Measurements from ENCODE around the gene GPRIN2. TPM values are rescaled to one million over a fixed set of nuclear protein-coding genes. Genes with fewer than 3 reads are reported as not detected.

GPRIN2 gene
- total RNA-seq, 1 experiment from 2014 or later, result 3.1 TPM

- no peaks in the 10 kb centered on the region for H3F3A ChIP-seq (ENCODE audit: low read length, unreplicated experiment)
- H3K27me3 ChIP-seq (ENCODE audit: low read length), result no peaks in the 10 kb centered on the region
- H3K4me2 ChIP-seq (ENCODE audit: low read length), result no peak overlapping the region
- H3K9me3 ChIP-seq (ENCODE audit: low read length), result no peaks in the 10 kb centered on the region
- H3K36me3 ChIP-seq (ENCODE audit: low read depth, low read length), result no peaks in the 10 kb centered on the region
- H3K4me3 ChIP-seq (ENCODE audit: low read length), result no peak overlapping the region
- POLR2A ChIA-PET (ENCODE audit: unreplicated experiment), result no interaction called here
- DNase-seq (no peak), ATAC-seq (no peak)
- H3K4me1 ChIP-seq (ENCODE audit: insufficient read depth, low read length), result peaks cover 8% of the 10 kb centered on the region; the same call in 1 of the 2 replicates
- BruUV-seq (replicated peaks), result no TSS peak
- no peak overlapping the region for H3K27ac ChIP-seq (ENCODE audit: low read length)
- no peak for TF ChIP-seq CTCF (conservative IDR thresholded peaks at IDR 0.05; ENCODE audit: low read depth, low read length)
- no peak for TF ChIP-seq EZH2phosphoT487 (IDR thresholded peaks at IDR 0.05; ENCODE audit: borderline replicate concordance, low read length)
- no peak for TF ChIP-seq EZH2 (IDR thresholded peaks at IDR 0.05; ENCODE audit: low read length, unreplicated experiment)
- no peak overlapping the region for H3K9ac ChIP-seq (ENCODE audit: low read length)
- intact Hi-C loops (cut with micrococcal nuclease), result no loop called here
- H3K9me2 ChIP-seq (replicated peaks; ENCODE audit: low read length), result no peaks in the 10 kb centered on the region
- no peak overlapping the region for H2AFZ ChIP-seq (ENCODE audit: low read length)
- H3K79me2 ChIP-seq (ENCODE audit: low read length), result no peaks in the 10 kb centered on the region
- no peaks in the 10 kb centered on the region for H4K20me1 ChIP-seq (ENCODE audit: low read length)
- CTCF ChIA-PET, result no interaction called here
Observed at GRCh38 chr10:46550795-46551700, 5.4 kb downstream of the GPRIN2 start.

GRCh38 chr10:46550076-46550790 is 6.2 kb downstream of the GPRIN2 start:
- CTCF ChIA-PET, result no interaction called here
- no TSS peak for BruUV-seq (replicated peaks)
- peaks cover 10% of the 10 kb centered on the region for H3K4me1 ChIP-seq (ENCODE audit: insufficient read depth, low read length)
- H3K9me3 ChIP-seq (ENCODE audit: low read length), result no peaks in the 10 kb centered on the region
- DNase-seq, result no peak
- no peaks in the 10 kb centered on the region for H3K9me2 ChIP-seq (replicated peaks; ENCODE audit: low read length)
- H2AFZ ChIP-seq (ENCODE audit: low read length), result no peak overlapping the region
- no peak overlapping the region for H3K4me3 ChIP-seq (ENCODE audit: low read length)
- POLR2A ChIA-PET (ENCODE audit: unreplicated experiment), result no interaction called here
- no peak overlapping the region for H3K4me2 ChIP-seq (ENCODE audit: low read length)
- no peaks in the 10 kb centered on the region for H3K79me2 ChIP-seq (ENCODE audit: low read length)
- H3F3A ChIP-seq (ENCODE audit: low read length, unreplicated experiment), result no peaks in the 10 kb centered on the region
- intact Hi-C loops (cut with micrococcal nuclease), result no loop called here
- no peak overlapping the region for H3K27ac ChIP-seq (ENCODE audit: low read length)
- ATAC-seq, result no peak
- H4K20me1 ChIP-seq (ENCODE audit: low read length), result no peaks in the 10 kb centered on the region
- no peak overlapping the region for H3K9ac ChIP-seq (ENCODE audit: low read length)
- H3K27me3 ChIP-seq (ENCODE audit: low read length), result no peaks in the 10 kb centered on the region
- no peaks in the 10 kb centered on the region for H3K36me3 ChIP-seq (ENCODE audit: low read depth, low read length)
- no peak for TF ChIP-seq CTCF (conservative IDR thresholded peaks at IDR 0.05; ENCODE audit: low read depth, low read length)
- no peak for TF ChIP-seq EZH2 (IDR thresholded peaks at IDR 0.05; ENCODE audit: low read length, unreplicated experiment)
- no peak for TF ChIP-seq EZH2phosphoT487 (IDR thresholded peaks at IDR 0.05; ENCODE audit: borderline replicate concordance, low read length)

All from PC-3 (cell line).